ENCODE results near the gene CASP2.

Gene CASP2

DNA sequence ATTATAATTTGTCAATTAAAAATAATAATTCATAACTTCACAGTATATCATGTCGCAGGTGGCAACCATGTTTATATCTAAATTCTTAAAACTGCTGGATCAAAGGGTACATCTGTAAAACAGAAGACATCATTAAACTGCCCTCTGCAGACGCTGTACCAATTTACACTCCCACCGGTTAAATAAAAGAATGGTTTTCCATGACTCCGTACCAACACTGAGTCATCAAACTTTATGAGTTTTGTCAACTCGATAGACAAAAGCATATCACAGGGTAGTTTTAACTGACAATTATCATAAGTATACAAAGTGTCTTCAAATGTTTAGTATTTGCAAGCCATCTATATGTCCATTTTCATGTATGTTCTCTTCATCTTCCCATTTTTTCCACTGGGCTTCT lies 30.6 kb upstream of the CASP2 start:
- Histone ChIP-seq H3K9ac (ENCODE audit: low read depth, low read length, poor library complexity, severe bottlenecking) (no peak overlapping the region), H3K9me2 (replicated peaks; ENCODE audit: low read depth, low read length) (no peaks in the 10 kb centered on the region), H3K27me3 (ENCODE audit: insufficient read depth, low read length, poor library complexity, severe bottlenecking) (no peaks in the 10 kb centered on the region), H3K4me2 (ENCODE audit: low read depth, low read length, poor library complexity, severe bottlenecking) (no peak overlapping the region), H3K4me1 (ENCODE audit: insufficient read depth, low read length, poor library complexity, severe bottlenecking) (peaks cover 5% of the 10 kb centered on the region), H3K79me2 (ENCODE audit: insufficient read depth, low read length) (no peaks in the 10 kb centered on the region), H3K36me3 (ENCODE audit: insufficient read depth, low read length) (no peaks in the 10 kb centered on the region), H3F3A (ENCODE audit: low read depth) (no peaks in the 10 kb centered on the region; the same call in 1 of the 2 replicates), H3K4me3 (ENCODE audit: low read length, poor library complexity, severe bottlenecking) (no peak overlapping the region), H2AFZ (ENCODE audit: low read length) (no peak overlapping the region), H4K20me1 (ENCODE audit: insufficient read depth, low read length, poor library complexity, severe bottlenecking) (no peaks in the 10 kb centered on the region), H3K9me3 (ENCODE audit: insufficient read depth, low read depth, low read length) (no peaks in the 10 kb centered on the region)
- no peak for TF ChIP-seq EZH2phosphoT487 (IDR thresholded peaks at IDR 0.05; ENCODE audit: borderline replicate concordance)
- TF ChIP-seq, protein P1, sequence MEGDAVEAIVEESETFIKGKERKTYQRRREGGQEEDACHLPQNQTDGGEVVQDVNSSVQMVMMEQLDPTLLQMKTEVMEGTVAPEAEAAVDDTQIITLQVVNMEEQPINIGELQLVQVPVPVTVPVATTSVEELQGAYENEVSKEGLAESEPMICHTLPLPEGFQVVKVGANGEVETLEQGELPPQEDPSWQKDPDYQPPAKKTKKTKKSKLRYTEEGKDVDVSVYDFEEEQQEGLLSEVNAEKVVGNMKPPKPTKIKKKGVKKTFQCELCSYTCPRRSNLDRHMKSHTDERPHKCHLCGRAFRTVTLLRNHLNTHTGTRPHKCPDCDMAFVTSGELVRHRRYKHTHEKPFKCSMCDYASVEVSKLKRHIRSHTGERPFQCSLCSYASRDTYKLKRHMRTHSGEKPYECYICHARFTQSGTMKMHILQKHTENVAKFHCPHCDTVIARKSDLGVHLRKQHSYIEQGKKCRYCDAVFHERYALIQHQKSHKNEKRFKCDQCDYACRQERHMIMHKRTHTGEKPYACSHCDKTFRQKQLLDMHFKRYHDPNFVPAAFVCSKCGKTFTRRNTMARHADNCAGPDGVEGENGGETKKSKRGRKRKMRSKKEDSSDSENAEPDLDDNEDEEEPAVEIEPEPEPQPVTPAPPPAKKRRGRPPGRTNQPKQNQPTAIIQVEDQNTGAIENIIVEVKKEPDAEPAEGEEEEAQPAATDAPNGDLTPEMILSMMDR (conservative IDR thresholded peaks at IDR 0.05; ENCODE audit: low read length) = no peak

DNA sequence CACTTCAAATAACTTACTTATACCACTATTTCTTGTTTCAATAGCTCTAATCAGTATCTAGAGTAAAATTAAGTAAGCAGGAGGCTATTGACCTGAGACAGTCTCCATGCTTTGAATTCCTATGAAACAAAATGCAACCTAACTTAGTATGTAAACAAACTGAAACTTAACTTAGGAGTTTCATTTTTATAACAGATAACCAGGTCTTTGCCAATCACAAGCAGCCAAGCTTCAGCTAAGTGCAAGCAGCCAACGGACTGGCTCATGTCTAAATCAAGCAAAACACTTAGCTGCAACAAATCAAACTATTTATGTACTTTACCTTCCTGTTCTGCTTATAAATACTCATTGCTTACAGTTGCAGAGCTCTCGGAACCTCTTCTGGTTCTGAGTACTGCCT lies 29.3 kb upstream of the CASP2 start:
- Histone ChIP-seq H3K9me3 (ENCODE audit: insufficient read depth, low read depth, low read length) (no peaks in the 10 kb centered on the region), H3K4me2 (ENCODE audit: low read depth, low read length, poor library complexity, severe bottlenecking) (no peak overlapping the region), H2AFZ (ENCODE audit: low read length) (no peak overlapping the region), H3K79me2 (ENCODE audit: insufficient read depth, low read length) (peaks cover 5% of the 10 kb centered on the region; the same call in 1 of the 2 replicates), H3K4me1 (ENCODE audit: insufficient read depth, low read length, poor library complexity, severe bottlenecking) (peaks cover 9% of the 10 kb centered on the region), H3K27me3 (ENCODE audit: insufficient read depth, low read length, poor library complexity, severe bottlenecking) (no peaks in the 10 kb centered on the region), H4K20me1 (ENCODE audit: insufficient read depth, low read length, poor library complexity, severe bottlenecking) (no peaks in the 10 kb centered on the region), H3K9me2 (replicated peaks; ENCODE audit: low read depth, low read length) (no peaks in the 10 kb centered on the region), H3F3A (ENCODE audit: low read depth) (no peaks in the 10 kb centered on the region; the same call in 1 of the 2 replicates), H3K36me3 (ENCODE audit: insufficient read depth, low read length) (no peaks in the 10 kb centered on the region), H3K9ac (ENCODE audit: low read depth, low read length, poor library complexity, severe bottlenecking) (no peak overlapping the region), H3K4me3 (ENCODE audit: low read length, poor library complexity, severe bottlenecking) (no peak overlapping the region)
- TF ChIP-seq, protein P1 (conservative IDR thresholded peaks at IDR 0.05; ENCODE audit: low read length) = no peak
- no peak for TF ChIP-seq EZH2phosphoT487 (IDR thresholded peaks at IDR 0.05; ENCODE audit: borderline replicate concordance)

DNA sequence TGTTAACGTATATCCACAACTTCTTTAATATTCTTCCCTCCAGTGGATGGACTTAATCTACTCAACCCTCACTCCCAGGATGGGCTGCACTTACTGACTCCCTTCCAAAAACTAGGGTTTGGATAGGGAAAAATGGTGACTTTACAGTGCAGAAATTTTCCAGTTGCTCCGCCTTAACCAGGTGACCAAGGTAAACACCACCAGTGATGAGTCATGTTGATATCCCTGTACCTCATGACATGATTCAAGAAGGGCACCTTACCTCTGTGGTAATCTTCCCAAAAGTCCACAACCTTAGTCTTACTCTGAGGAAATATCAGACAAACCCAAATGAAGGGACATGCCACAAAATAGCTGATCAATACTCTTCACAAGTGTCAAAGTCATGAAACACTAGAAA lies 28.4 kb upstream of the CASP2 start:
- H3F3A ChIP-seq (ENCODE audit: low read depth) = no peaks in the 10 kb centered on the region; the same call in 1 of the 2 replicates
- peaks cover 17% of the 10 kb centered on the region for H3K4me1 ChIP-seq (ENCODE audit: insufficient read depth, low read length, poor library complexity, severe bottlenecking)
- no peak overlapping the region for H3K4me3 ChIP-seq (ENCODE audit: low read length, poor library complexity, severe bottlenecking)
- no peaks in the 10 kb centered on the region for H4K20me1 ChIP-seq (ENCODE audit: insufficient read depth, low read length, poor library complexity, severe bottlenecking)
- no peaks in the 10 kb centered on the region for H3K36me3 ChIP-seq (ENCODE audit: insufficient read depth, low read length)
- peaks cover 14% of the 10 kb centered on the region; the same call in 1 of the 2 replicates for H3K79me2 ChIP-seq (ENCODE audit: insufficient read depth, low read length)
- no peak overlapping the region for H3K9ac ChIP-seq (ENCODE audit: low read depth, low read length, poor library complexity, severe bottlenecking)
- no peaks in the 10 kb centered on the region for H3K9me2 ChIP-seq (replicated peaks; ENCODE audit: low read depth, low read length)
- no peaks in the 10 kb centered on the region for H3K27me3 ChIP-seq (ENCODE audit: insufficient read depth, low read length, poor library complexity, severe bottlenecking)
- H3K9me3 ChIP-seq (ENCODE audit: insufficient read depth, low read depth, low read length) = no peaks in the 10 kb centered on the region
- H3K4me2 ChIP-seq (ENCODE audit: low read depth, low read length, poor library complexity, severe bottlenecking) = no peak overlapping the region
- TF ChIP-seq, protein P1 (conservative IDR thresholded peaks at IDR 0.05; ENCODE audit: low read length) = no peak
- TF ChIP-seq EZH2phosphoT487 (IDR thresholded peaks at IDR 0.05; ENCODE audit: borderline replicate concordance) = no peak
- no peak overlapping the region for H2AFZ ChIP-seq (ENCODE audit: low read length)
